Liver (tissue), 9 donors: ENCODE data around the gene FRA10AC1. TPM values are rescaled to one million over a fixed set of nuclear protein-coding genes. Genes with fewer than 3 reads are reported as not detected.

ENCODE experiments used
- DNase-seq: peaks from one replicate; pipeline ENCODE4 v3.0.0-alpha.2; 2017; ENCODE audit warnings: low spot score
- H3K27ac ChIP-seq, 2 donors: one replicate each; pipeline ENCODE4 v1.7.0; 2013; ENCODE audit warnings: inconsistent platforms in 2 of 2, low read length in 2 of 2, control low read depth in 1 of 2, low read depth in 1 of 2, mild to moderate bottlenecking in 1 of 2
- H3K27me3 ChIP-seq, 4 donors: one replicate each; pipeline versions ENCODE4 v1.6.1 to v1.7.0; 2013; ENCODE audit warnings: low read length in 3 of 4, inconsistent platforms in 1 of 4, mild to moderate bottlenecking in 1 of 4, moderate library complexity in 1 of 4; ENCODE audit not compliant: control insufficient read depth in 4 of 4, insufficient read depth in 4 of 4
- H3K36me3 ChIP-seq, 4 donors: one replicate each; pipeline versions ENCODE4 v1.6.1 to v1.7.0; 2013; ENCODE audit warnings: low read length in 3 of 4, mild to moderate bottlenecking in 3 of 4, low read depth in 1 of 4, moderate library complexity in 1 of 4; ENCODE audit not compliant: control insufficient read depth in 4 of 4, insufficient read depth in 3 of 4
- H3K4me1 ChIP-seq, 4 donors: one replicate each; pipeline versions ENCODE4 v1.6.1 to v1.7.0; 2013; ENCODE audit warnings: low read length in 3 of 4, mild to moderate bottlenecking in 3 of 4, moderate library complexity in 1 of 4; ENCODE audit not compliant: control insufficient read depth in 4 of 4, insufficient read depth in 4 of 4
- H3K4me3 ChIP-seq, 3 donors: one replicate each; pipeline versions ENCODE4 v1.6.1 to v1.7.0; 2013; ENCODE audit warnings: low read length in 3 of 3, control low read depth in 1 of 3, low read depth in 1 of 3, mild to moderate bottlenecking in 1 of 3
- H3K9ac ChIP-seq, 2 donors: one replicate each; pipeline ENCODE4 v1.7.0; 2013; ENCODE audit warnings: low read length in 2 of 2, mild to moderate bottlenecking in 2 of 2, moderate library complexity in 2 of 2, control low read depth in 1 of 2, low read depth in 1 of 2
- H3K9me3 ChIP-seq, 4 donors: one replicate each; pipeline versions ENCODE4 v1.6.1 to v1.7.0; 2013; ENCODE audit warnings: low read length in 3 of 4; ENCODE audit not compliant: control insufficient read depth in 4 of 4
- ATF3 ChIP-seq: IDR thresholded peaks from 2 replicates; pipeline ENCODE4 v1.6.1; 2016; ENCODE audit warnings: antibody characterized with exemption
- CTCF ChIP-seq: fragments of 150-350 bp; IDR thresholded peaks from 2 replicates; pipeline ENCODE4 v1.5.1; 2017; ENCODE audit warnings: improper control_type of control experiment, low read depth, low read length; ENCODE audit not compliant: missing input control
- FOXA1 ChIP-seq: IDR thresholded peaks from 2 replicates; pipeline ENCODE4 v1.6.1; 2016; ENCODE audit warnings: antibody characterized with exemption
- FOXA2 ChIP-seq: IDR thresholded peaks from 2 replicates; pipeline ENCODE4 v1.6.1; 2016; ENCODE audit warnings: antibody characterized with exemption
- GABPA ChIP-seq, 2 donors: IDR thresholded peaks in 1 of 2; conservative IDR thresholded peaks in 1 of 2; 2 replicates each; pipeline ENCODE4 v1.6.1; 2016; ENCODE audit warnings: antibody characterized with exemption in 2 of 2, mild to moderate bottlenecking in 1 of 2, moderate library complexity in 1 of 2
- HNF4A ChIP-seq, 2 donors: conservative IDR thresholded peaks; 2 replicates each; pipeline ENCODE4 v1.6.1; 2016; ENCODE audit warnings: antibody characterized with exemption in 2 of 2, mild to moderate bottlenecking in 2 of 2
- HNF4G ChIP-seq: IDR thresholded peaks from 2 replicates; pipeline ENCODE4 v1.6.1; 2016; ENCODE audit warnings: antibody characterized with exemption
- JUND ChIP-seq, 2 donors: IDR thresholded peaks; 2 replicates each; pipeline ENCODE4 v1.6.1; 2016; ENCODE audit warnings: antibody characterized with exemption in 2 of 2
- MAX ChIP-seq: IDR thresholded peaks from 2 replicates; pipeline ENCODE4 v1.6.1; 2016; ENCODE audit warnings: antibody characterized with exemption
- NR2F2 ChIP-seq: IDR thresholded peaks from 2 replicates; pipeline ENCODE4 v1.6.1; 2016; ENCODE audit warnings: antibody characterized with exemption
- RAD21 ChIP-seq, 2 donors: IDR thresholded peaks; 2 replicates each; pipeline ENCODE4 v1.6.1; 2016; ENCODE audit warnings: antibody characterized with exemption in 2 of 2, mild to moderate bottlenecking in 2 of 2
- REST ChIP-seq: IDR thresholded peaks from 2 replicates; pipeline ENCODE4 v1.6.1; 2016; ENCODE audit warnings: antibody characterized with exemption, mild to moderate bottlenecking
- RXRA ChIP-seq, 2 donors: IDR thresholded peaks; 2 replicates each; pipeline ENCODE4 v1.6.1; 2017 to 2018; ENCODE audit warnings: antibody characterized with exemption in 2 of 2, mild to moderate bottlenecking in 1 of 2
- SP1 ChIP-seq: IDR thresholded peaks from 2 replicates; pipeline ENCODE4 v1.6.1; 2018; ENCODE audit warnings: antibody characterized with exemption, mild to moderate bottlenecking
- TAF1 ChIP-seq: conservative IDR thresholded peaks from 2 replicates; pipeline ENCODE4 v1.6.1; 2016; ENCODE audit warnings: antibody characterized with exemption, mild to moderate bottlenecking
- YY1 ChIP-seq: IDR thresholded peaks from 2 replicates; pipeline ENCODE4 v1.6.1; 2016; ENCODE audit warnings: antibody characterized with exemption, mild to moderate bottlenecking
- ZBTB33 ChIP-seq: IDR thresholded peaks from 2 replicates; pipeline ENCODE4 v1.6.1; 2016; ENCODE audit warnings: antibody characterized with exemption
- WGBS: extraction: QIAGEN DNeasy Blood & Tissue Kit; methylation state at CpG from one replicate; pipeline ENCODE4 v1.1.7; 2013; 5-methylcytosine and 5-hydroxymethylcytosine counted together
- polyA plus RNA-seq, 2 donors: library from polyadenylated mRNA; stranded (reverse) in 1 of 2; unstranded in 1 of 2; fragments of 200-250 nt in 1 of 2; fragments of >200 nt in 1 of 2; fragmentation: Nextera tagmentation in 1 of 2; extraction: Ambion mirVana in 1 of 2; gene quantifications; one replicate each; pipeline versions ENCODE4 v1.2.1 to v1.2.3, GENCODE V29; 2013 to 2015
- total RNA-seq, 2 donors: library from RNA; depleted of rRNA; stranded (reverse); fragments of >200 nt; gene quantifications; one replicate each; pipeline ENCODE4 v1.2.3, GENCODE V29; 2014
- donor health status: healthy.
- donor health status: healthy.
- donor health status: healthy.
- donor health status: healthy.
- donor health status: healthy.

The FRA10AC1 gene
- total and polyA plus RNA-seq, 4 donors = 2.5 to 19.2 (median 5.8) TPM

GRCh38 chr10:93710333-93710909 lies 8.0 kb upstream of the FRA10AC1 start:
- H3K27me3 ChIP-seq = no peaks in the 10 kb centered on the region
- no peak for DNase-seq
- H3K36me3 ChIP-seq = no peaks in the 10 kb centered on the region
- no peak overlapping the region for H3K9ac ChIP-seq
- H3K27ac ChIP-seq = no peak overlapping the region
- 63% methylated on average over 5 of the region's 5 CpGs for WGBS
- H3K4me3 ChIP-seq = no peak overlapping the region
- H3K9me3 ChIP-seq = no peaks in the 10 kb centered on the region
- H3K4me1 ChIP-seq = no peaks in the 10 kb centered on the region
- TF ChIP-seq SP1 = peak; percentile 44
- TF ChIP-seq JUND (IDR thresholded peaks at IDR 0.05) = no peak
- TF ChIP-seq NR2F2 = no peak
- TF ChIP-seq YY1 = no peak
- no peak for TF ChIP-seq MAX
- no peak for TF ChIP-seq ATF3
- no peak for TF ChIP-seq FOXA2
- TF ChIP-seq TAF1 = no peak
- TF ChIP-seq HNF4G = no peak
- no peak for TF ChIP-seq FOXA1
- TF ChIP-seq HNF4A (conservative IDR thresholded peaks at IDR 0.05) = peak; percentile 32 to 51
- no peak for TF ChIP-seq CTCF
- TF ChIP-seq RXRA (IDR thresholded peaks at IDR 0.05) = peak in 1 of 2 donors; percentile 18
- no peak for TF ChIP-seq ZBTB33
- TF ChIP-seq REST = no peak

- no peak overlapping the region for H3K27ac ChIP-seq
- no peak overlapping the region for H3K9ac ChIP-seq
- H3K4me1 ChIP-seq = peaks cover 0 to 4% (median 1%) of the 10 kb centered on the region in 4 donors
- H3K27me3 ChIP-seq = no peaks in the 10 kb centered on the region
- no peaks in the 10 kb centered on the region for H3K9me3 ChIP-seq
- no peak overlapping the region for H3K4me3 ChIP-seq
- TF ChIP-seq JUND (IDR thresholded peaks at IDR 0.05) (no peak), ZBTB33 (no peak), ATF3 (no peak), MAX (no peak), FOXA2 (no peak), RAD21 (IDR thresholded peaks at IDR 0.05) (no peak), FOXA1 (no peak), SP1 (no peak), NR2F2 (no peak), TAF1 (no peak), RXRA (IDR thresholded peaks at IDR 0.05) (no peak), HNF4A (conservative IDR thresholded peaks at IDR 0.05) (no peak), GABPA (IDR thresholded peaks at IDR 0.05 in 1 of 2, conservative IDR thresholded peaks at IDR 0.05 in 1 of 2) (no peak), HNF4G (no peak)
- no peaks in the 10 kb centered on the region for H3K36me3 ChIP-seq
- DNase-seq = no peak
Measured at GRCh38 chr10:93707623-93708022, 5.2 kb upstream of the FRA10AC1 start.
